Progenitor cell of endocrine pancreas (in vitro differentiated cells): ENCODE results near the gene TOMM70. TPM values are rescaled to one million over a fixed set of nuclear protein-coding genes. Genes with fewer than 3 reads are reported as not detected.
A peak's percentile ranks its signal among the peaks of the same experiment; 100 is the strongest.
"Not testable (repeated sequence)": the region's sequence is repeated elsewhere in the genome, so short reads cannot be mapped to it uniquely, and the experiment has no call there.

ENCODE experiments used
- DNase-seq: peaks from one replicate; pipeline ENCODE4 v3.0.0; 2021; ENCODE audit warnings: low spot score; ENCODE audit not compliant: unreplicated experiment
- H3K27ac Mint-ChIP-seq: 2 replicates; pipeline ENCODE4 v1.8.0; 2021; ENCODE audit warnings: mild to moderate bottlenecking, moderate library complexity, mixed read lengths
- H3K27me3 Mint-ChIP-seq: 2 replicates; pipeline ENCODE4 v1.8.0; 2021; ENCODE audit warnings: mixed read lengths
- H3K36me3 Mint-ChIP-seq: 2 replicates; pipeline ENCODE4 v1.8.0; 2022; ENCODE audit warnings: mixed read lengths; ENCODE audit not compliant: insufficient read depth
- H3K4me1 Mint-ChIP-seq: 2 replicates; pipeline ENCODE4 v1.8.0; 2021; ENCODE audit warnings: low read depth, mixed read lengths
- H3K4me3 Mint-ChIP-seq: 2 replicates; pipeline ENCODE4 v1.8.0; 2021; ENCODE audit warnings: low read depth, mild to moderate bottlenecking, moderate library complexity, mixed read lengths
- H3K9me3 Mint-ChIP-seq: 2 replicates; pipeline ENCODE4 v1.8.0; 2021; ENCODE audit warnings: low read depth, mixed read lengths
- total RNA-seq: library from RNA; stranded (reverse); gene quantifications from 2 replicates; pipeline ENCODE4 v1.2.1, GENCODE V29; 2021
- TF ChIP-seq, protein P1 (sequence below): fragments of 200-600 bp; sonication (generic); IDR thresholded peaks from one replicate; pipeline ENCODE4 v1.5.0; 2021; ENCODE audit warnings: antibody characterized with exemption, mild to moderate bottlenecking; ENCODE audit not compliant: unreplicated experiment

TOMM70 gene
- total RNA-seq, 1 donor from 2014 or later: 41.8 TPM

DNA sequence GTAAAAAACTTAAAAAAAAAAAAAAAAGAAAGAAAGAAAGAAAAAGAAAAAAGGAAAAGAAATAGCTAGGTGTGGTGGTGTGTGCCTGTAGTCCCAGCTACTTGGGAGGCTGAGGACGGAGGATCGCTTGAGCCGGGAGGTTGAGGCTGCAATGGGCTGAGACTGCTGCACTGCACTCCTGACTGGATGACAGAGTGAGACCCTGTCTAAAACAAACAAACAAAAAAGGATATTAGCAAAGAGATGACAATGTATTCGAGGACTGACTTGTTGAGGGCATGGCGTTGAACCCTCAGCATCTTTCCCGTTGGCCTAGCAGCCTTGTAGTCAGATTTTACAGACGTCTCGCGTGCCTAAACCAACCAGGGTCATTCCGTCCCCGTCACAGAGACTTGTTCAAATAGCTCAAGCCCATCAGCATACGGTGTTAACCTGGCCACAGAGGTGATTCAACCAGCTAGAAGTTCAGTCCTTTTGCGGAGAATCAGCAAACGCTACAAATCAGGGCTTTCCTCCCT, 66.9 kb downstream of the TOMM70 start:
- DNase-seq: no peak
- peak overlapping the region; percentile 76 for H3K4me3 Mint-ChIP-seq
- H3K27me3 Mint-ChIP-seq: peaks cover 3% of the 10 kb centered on the region
- TF ChIP-seq, protein P1, sequence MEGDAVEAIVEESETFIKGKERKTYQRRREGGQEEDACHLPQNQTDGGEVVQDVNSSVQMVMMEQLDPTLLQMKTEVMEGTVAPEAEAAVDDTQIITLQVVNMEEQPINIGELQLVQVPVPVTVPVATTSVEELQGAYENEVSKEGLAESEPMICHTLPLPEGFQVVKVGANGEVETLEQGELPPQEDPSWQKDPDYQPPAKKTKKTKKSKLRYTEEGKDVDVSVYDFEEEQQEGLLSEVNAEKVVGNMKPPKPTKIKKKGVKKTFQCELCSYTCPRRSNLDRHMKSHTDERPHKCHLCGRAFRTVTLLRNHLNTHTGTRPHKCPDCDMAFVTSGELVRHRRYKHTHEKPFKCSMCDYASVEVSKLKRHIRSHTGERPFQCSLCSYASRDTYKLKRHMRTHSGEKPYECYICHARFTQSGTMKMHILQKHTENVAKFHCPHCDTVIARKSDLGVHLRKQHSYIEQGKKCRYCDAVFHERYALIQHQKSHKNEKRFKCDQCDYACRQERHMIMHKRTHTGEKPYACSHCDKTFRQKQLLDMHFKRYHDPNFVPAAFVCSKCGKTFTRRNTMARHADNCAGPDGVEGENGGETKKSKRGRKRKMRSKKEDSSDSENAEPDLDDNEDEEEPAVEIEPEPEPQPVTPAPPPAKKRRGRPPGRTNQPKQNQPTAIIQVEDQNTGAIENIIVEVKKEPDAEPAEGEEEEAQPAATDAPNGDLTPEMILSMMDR: no peak
- no peaks in the 10 kb centered on the region for H3K9me3 Mint-ChIP-seq
- H3K27ac Mint-ChIP-seq: peak overlapping the region; percentile 96
- H3K4me1 Mint-ChIP-seq: peaks cover 22% of the 10 kb centered on the region
- H3K36me3 Mint-ChIP-seq: no peaks in the 10 kb centered on the region

DNA sequence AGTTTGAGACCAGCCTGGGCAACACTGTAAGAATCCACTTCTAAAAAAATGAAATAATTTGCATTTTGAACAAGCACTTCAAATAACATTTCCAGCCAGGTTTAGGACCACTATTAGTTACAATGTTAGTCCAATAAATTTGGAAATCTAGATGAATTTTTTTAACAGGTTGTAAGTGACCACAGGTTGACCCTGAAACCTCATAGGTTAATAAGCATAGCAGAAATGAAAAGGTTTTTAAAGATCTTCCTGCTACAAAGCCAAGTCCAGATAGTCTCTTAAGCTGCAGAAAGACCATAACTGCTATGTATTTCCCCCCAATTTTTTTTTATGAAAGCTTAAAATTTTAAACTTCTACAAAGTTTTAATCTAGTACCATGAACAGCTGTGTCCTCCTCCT, 67.8 kb downstream of the TOMM70 start:
- Mint-ChIP-seq H3K4me3 (peak overlapping the region; percentile 33), H3K27me3 (peaks cover 3% of the 10 kb centered on the region), H3K36me3 (peaks cover under 1% of the 10 kb centered on the region), H3K4me1 (peaks cover 19% of the 10 kb centered on the region), H3K9me3 (no peaks in the 10 kb centered on the region), H3K27ac (no peak overlapping the region)
- no peak for DNase-seq
- TF ChIP-seq, protein P1: no peak

DNA sequence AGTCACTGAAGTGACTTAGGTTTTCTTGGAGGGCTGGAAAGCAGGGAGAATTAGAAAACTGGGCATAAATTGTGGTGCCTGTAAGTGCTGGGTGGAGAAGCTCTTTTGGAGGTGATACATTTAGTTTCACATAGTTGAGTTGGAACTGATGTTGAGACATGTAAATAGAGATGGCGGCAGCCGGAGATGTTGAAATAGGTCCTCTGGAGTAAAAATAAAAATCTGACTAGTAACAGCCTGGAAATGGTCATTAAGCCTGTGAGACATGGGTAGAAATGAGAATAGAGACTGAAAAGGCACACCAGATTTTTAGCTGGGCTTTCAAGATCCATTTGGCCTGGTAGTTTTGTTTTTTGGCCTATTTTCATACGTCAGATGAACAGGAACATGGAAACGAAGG, 69.2 kb downstream of the TOMM70 start:
- H3K27me3 Mint-ChIP-seq: peaks cover 3% of the 10 kb centered on the region
- peaks cover 17% of the 10 kb centered on the region for H3K4me1 Mint-ChIP-seq
- peak overlapping the region; percentile 38 for H3K27ac Mint-ChIP-seq
- H3K4me3 Mint-ChIP-seq: no peak overlapping the region
- H3K36me3 Mint-ChIP-seq: peaks cover 13% of the 10 kb centered on the region
- no peak for DNase-seq
- TF ChIP-seq, protein P1: no peak
- peaks cover 9% of the 10 kb centered on the region for H3K9me3 Mint-ChIP-seq

DNA sequence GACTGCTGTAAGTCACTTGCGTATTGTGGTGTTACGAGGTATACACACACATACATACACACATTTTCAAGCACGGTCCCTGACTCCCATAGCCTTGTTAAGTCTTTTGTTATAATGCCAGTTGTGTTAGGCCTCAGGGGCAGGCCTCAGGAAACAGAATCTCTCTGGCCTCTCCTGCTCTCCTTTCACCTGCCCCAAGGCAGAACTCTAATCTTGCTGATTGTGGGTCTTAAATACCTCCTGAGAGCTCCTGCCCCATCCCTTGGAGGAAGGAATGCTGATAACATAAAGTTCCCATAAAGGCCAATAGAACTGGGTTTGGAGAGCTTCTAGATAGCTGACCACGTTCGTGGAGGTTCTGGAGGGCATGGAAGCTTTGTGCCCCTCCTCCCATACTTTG, 70.2 kb downstream of the TOMM70 start:
- H3K4me3 Mint-ChIP-seq: no peak overlapping the region
- peaks cover 17% of the 10 kb centered on the region for H3K36me3 Mint-ChIP-seq
- no peak for DNase-seq
- H3K27me3 Mint-ChIP-seq: peaks cover 3% of the 10 kb centered on the region
- peaks cover 15% of the 10 kb centered on the region for H3K4me1 Mint-ChIP-seq
- no peak overlapping the region for H3K27ac Mint-ChIP-seq
- peaks cover 9% of the 10 kb centered on the region for H3K9me3 Mint-ChIP-seq
- TF ChIP-seq, protein P1: no peak

DNA sequence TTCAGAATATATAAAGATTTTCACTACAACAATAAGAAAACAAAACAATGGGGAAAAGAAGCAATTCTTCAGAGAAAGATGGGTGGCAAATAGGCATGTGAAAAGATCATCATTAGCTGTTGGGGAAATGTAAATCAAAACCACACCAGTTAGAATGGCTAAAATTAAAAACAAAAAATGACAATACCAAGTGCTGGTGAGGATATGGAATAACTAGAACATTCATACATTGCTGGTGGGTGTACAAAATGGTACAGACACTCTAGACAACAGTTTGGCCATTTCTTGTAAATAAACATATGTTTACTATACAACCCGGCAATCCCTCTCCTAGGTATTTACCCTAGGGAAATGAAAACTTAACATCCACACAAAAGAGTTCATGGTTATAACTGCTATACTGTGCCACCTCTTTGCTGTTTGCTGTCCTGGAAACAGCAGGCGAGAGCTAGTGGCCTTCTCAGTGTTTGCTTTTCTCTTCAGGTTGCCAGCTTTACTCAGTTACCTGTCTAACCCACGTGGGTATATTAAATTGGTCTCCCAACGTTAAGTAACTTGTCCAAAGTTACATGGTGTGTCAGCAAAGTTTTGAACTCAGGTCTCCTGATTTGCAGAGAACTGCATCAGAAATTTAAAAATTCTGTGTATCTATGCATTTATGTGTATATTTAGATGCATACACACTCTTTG, 70.9 kb downstream of the TOMM70 start:
- Mint-ChIP-seq H3K27me3 (peaks cover 3% of the 10 kb centered on the region), H3K4me3 (no peak overlapping the region), H3K36me3 (peaks cover 17% of the 10 kb centered on the region), H3K27ac (no peak overlapping the region), H3K4me1 (peaks cover 9% of the 10 kb centered on the region), H3K9me3 (peaks cover 9% of the 10 kb centered on the region)
- TF ChIP-seq, protein P1: no peak
- DNase-seq: no peak

DNA sequence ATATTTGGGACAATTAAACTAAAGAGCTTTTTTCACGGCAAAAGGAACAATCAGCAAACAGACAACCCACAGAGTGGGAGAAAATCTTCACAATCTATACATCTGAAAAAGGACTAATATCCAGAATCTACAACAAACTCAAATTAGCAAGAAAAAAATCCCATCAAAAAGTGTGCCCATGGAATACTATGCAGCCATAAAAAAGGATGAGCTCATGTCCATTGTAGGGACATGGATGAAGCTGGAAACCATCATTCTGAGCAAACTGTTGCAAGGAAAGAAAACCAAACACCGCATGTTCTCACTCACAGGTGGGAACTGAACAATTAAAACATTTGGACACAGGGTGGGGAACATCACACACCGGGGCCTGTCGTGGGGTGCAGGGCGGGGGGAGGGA, 73.5 kb downstream of the TOMM70 start:
- H3K9me3 Mint-ChIP-seq, H3K4me3 Mint-ChIP-seq: not testable (repeated sequence)
- H3K36me3 Mint-ChIP-seq: peaks cover 17% of the 10 kb centered on the region

More for the DNA sequence above, 73.5 kb downstream of the TOMM70 start:
- H3K4me1 Mint-ChIP-seq, H3K27ac Mint-ChIP-seq, DNase-seq, H3K27me3 Mint-ChIP-seq: not testable (repeated sequence)
